IPS DF 4.7 (cell line): ENCODE data around the gene FHIT.

ENCODE experiments used
- DNase-seq: peaks from one replicate; pipeline ENCODE4 v3.0.0-alpha.2; 2013; ENCODE audit warnings: low spot score; ENCODE audit errors: extremely low read depth

FHIT gene

DNA sequence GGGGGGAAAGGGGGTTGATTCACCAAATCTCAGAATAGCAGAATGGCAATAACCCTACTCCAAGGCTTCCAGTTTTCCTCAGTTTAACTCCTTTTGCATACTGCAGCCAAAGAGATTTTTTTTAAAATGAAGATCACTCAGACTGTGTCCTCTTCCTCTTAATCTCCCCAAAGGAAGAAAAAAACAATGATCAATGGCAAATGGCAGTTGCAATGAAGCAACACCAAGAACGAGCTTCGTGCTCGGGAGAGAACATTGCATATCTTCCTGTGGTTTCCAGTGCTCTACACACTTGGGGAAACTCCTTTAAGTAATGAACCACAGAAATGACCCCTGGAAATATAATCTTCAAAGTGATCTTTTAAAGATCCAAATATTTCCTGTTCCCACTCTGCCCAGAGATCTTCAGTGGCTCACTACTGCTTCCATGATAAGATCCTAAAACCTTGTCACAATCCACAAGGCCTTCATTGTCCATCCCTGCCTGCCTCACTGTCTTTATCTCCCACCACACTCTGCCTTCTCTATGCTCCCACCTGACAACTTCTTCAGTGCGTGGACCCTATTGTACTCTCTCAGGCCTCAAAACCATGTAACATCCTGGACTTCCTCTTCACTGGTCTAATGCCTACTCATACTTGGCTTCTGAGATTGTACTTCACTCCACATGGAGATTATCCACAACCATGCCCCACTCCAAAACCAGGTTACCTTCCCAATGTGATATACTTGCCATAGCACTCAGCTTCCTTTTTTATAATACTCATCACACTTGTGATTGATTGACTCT is 394.8 kb downstream of the FHIT start:
- no peak for DNase-seq

DNA sequence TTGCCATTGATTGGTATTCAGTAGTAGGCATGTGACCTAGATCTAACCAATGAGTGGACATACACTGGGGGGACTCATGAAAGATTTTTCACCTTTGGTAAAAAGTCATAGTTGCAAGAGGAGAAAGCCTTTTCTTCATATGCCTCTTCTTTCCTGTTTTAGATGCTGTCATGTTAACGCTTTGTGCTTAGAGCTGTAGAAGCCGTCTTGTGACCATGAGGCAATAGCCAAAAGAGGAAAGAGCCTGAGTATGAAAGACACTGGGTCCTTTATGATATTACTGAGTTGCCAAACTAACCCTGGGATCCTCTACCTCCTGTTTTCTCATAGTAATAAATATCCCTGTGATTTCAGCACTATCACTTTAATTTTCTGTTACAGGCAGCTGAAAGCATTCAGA is 396.0 kb downstream of the FHIT start:
- no peak for DNase-seq

DNA sequence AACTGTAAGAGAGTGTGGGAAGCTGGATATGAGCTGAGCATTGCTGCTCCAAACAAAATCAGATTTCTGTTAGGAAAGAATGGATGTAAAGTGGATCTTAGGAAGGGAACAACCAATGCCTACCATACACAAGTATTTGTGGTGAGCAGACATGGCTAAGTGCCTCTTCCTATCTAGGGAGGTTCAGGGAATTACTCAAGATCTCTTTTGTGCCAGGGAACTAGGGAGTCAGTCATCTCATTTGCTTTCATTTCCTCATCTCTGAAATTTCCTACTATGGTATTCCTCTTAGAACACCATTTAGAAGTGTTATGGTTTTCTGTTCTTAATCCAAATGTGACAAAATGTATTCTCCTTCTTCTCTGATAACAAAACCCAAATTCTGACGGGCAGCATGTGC is 396.5 kb downstream of the FHIT start:
- no peak for DNase-seq

DNA sequence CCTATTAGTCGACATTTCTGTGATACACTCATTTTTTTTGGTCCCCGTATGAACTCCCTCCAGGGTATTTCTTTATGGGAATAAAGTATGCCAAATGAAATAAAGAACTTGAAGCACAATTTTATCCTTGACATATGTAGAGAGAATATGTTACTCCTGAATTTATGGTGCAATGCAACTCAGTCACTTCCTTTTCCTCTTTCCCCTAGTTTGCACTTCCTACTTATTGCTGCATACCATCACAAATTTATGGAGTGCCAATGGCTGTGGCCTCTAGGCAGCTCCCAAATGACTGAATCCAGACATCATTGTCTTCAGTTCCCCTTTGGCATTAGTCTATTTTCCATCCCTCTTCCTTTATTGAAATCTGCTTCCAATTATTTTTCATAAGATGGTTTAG is 403.5 kb downstream of the FHIT start:
- no peak for DNase-seq

DNA sequence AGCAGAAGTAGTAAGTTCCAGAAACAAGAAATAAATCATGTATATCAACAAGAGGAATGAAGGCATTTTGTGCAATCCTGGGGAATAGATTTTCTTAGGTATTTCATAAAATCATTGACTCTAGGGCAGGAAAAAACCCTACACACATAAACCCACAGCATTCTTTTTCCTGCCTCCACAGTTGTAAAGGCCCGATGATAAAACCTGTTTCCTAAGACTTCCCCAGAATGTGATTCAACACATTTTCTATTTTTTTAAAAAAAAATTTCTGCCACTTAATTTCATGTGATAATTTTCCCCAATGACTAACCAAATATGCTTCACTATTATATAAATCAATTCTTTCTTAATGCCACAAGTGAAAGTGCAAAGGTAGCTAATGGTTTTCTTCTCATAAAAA is 407.0 kb downstream of the FHIT start:
- DNase-seq = no peak

DNA sequence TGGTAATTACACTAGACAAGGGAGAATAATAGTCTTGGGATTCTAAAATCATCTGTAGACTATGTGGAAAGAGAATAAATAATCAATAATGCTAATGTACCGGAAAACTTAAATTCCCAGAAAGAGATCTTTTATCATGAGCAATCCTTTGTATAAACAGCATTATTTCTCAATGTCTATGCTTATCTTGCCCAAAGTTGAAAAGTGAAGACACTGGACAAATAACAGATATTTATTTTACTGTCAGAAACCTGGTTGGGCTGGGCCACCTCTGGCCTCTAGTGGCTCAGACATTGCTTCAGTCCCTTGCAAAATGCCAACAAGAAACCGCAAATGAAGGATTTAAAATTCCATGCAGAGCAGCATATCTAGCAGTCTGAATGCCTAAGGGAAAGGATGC is 409.9 kb downstream of the FHIT start:
- no peak for DNase-seq

DNA sequence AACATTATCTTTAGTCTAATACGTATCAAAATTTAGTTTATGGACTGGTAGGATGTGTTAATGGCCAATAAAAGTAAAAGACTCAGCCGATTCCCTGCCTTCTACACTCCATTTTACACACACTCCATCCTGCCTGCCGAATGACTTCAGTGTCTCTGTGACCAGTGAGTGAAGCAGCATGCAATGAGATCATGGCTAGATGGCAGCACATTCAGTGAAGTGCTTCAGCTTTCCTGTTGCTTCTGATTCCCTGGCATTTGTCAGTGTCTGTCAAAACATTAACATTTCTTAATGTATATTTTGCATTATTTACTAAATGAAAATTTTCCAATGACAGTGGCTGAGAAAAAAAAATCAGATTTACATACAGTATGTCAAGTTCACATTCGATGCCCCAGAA is 412.0 kb downstream of the FHIT start:
- no peak for DNase-seq

DNA sequence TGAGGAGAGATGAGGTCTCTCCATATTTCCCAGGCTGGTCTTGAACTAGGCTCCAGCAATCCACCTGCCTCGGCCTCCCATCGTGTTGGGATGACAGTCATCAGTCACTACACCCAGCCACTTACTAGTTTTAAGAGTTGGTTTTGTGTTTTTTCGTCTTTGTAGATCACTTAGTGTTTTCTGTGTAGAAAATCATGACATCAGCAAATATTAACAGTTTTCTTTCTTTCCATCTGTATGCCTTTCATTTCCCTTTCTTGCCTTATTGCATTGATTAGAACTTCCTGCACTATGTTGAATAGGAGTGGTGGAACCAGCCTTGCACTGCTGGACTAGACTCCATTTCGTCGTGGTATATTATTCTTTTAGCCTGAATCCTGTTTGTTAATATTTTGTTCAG is 415.5 kb downstream of the FHIT start:
- no peak for DNase-seq

DNA sequence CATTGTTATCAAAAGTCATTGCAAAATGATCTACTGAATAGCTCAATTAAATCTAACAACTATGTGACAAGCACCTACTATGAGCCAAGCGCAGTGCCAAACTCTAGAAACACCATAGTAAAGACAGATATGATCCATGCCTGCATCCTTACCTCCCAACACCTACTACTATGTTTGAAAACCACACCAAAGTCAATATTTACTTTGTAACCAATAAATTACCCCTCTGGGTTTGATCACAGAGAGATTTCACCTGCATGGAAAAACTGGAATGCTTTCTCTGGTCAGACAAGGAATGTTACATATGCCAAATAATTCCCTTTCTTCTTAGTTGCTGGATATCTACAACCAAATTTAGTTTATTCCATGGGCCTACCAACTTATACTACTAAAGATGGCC is 422.2 kb downstream of the FHIT start:
- DNase-seq = no peak

DNA sequence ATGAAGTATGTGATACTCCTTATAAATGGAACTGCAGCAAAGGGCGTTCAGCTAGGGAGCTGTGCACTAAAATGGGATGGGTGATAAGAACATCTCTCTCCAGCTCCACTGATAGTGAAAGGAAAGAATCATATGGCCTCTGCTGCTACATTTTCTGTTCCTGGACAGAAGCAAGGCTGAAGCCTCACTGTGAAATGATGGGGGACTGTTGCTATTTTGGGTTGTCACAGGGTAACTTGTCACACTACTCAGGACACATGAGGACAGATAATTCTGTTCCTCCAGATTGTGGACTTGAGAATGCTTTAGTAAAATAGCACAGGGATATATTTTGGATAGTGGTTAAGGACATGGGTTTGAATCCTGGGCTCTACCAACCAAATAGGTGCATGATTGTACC is 423.6 kb downstream of the FHIT start:
- DNase-seq = no peak

DNA sequence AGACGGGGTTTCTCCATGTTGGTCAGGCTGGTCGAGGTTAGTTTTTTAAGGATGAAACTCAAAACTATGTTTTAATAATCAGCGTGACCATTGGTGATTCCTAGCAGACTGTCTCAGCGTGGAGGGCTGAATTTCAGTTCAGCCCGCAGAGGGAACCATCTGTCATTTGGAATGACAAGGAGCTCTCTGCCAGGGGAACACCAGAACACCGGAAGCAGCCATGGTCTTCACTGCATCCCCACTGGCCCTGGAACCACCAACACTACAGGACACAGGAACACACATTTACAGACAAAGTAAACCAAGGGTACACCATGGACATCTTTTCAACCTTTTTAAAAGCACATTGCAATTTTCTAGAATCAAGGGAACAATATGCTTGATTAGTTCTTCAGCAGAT is 424.7 kb downstream of the FHIT start:
- DNase-seq = no peak

DNA sequence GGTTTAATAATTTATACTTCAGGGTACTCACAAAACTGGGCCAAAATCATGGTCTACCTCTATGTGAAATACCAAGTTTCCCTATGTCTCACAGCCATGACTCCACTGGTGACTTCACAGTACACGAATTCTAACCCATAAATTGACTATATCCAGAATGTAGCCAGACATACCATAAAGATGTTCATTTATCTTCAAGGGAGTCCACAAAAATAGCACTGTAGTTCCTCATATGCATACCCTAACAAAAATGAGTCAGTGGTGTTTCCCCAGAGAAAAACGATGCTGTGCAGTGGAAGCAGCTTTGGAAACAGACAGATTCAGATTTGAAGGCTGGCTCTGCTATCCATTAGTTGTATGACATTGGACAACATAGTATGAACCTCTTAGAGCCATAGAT is 438.8 kb downstream of the FHIT start:
- DNase-seq = no peak

DNA sequence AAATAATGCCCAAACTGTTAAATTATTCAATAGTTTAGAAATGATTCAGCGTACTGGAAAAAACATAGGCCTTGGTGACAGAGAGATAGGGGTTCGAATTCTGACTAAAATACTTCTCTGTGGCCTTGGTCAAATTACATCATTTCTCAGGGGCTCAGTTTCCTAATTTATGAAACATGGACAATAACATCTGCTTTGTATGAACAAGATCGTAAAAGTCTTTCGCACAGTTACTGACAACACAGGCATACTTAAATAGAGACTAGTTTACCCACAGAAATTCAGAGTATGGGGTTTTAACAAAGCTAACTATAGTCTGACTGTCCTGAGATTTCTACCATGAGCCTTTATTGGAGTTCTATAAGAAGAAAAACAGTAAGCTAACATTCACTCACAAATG is 440.4 kb downstream of the FHIT start:
- DNase-seq = no peak

DNA sequence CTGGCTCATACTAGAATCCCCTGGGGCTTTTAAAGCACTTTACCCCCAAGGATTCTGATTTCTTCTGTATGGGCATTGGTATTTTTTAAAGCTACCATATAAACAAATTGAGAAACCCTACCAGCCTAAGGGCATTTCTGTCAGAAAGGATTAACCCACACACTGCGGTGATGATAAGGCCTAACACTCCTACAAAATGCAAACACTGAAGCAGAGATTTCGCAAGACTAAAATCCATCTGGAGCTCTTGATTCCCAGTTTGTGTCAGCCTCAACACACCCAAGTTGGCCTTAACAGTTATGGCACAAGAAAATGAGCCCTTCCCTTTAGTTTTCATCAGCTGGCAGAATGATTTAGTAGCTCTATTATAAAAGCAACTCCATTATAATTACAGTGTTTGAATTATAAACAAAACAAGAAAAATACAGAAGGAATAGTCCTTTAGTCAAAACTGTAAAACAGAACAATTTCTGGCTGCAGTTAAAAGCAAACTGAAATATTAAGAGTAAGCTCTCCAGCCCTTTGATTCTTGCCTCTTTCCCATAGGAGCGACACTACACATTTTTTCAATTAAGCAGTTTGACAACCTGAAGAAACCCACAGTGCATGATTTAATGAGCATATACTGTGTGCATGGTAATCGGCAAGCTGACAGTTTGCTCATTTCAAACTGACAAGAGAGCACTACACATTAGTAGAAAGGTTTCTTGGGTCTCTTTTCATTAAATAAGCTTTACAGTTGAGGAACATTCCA is 441.2 kb downstream of the FHIT start:
- DNase-seq = no peak

DNA sequence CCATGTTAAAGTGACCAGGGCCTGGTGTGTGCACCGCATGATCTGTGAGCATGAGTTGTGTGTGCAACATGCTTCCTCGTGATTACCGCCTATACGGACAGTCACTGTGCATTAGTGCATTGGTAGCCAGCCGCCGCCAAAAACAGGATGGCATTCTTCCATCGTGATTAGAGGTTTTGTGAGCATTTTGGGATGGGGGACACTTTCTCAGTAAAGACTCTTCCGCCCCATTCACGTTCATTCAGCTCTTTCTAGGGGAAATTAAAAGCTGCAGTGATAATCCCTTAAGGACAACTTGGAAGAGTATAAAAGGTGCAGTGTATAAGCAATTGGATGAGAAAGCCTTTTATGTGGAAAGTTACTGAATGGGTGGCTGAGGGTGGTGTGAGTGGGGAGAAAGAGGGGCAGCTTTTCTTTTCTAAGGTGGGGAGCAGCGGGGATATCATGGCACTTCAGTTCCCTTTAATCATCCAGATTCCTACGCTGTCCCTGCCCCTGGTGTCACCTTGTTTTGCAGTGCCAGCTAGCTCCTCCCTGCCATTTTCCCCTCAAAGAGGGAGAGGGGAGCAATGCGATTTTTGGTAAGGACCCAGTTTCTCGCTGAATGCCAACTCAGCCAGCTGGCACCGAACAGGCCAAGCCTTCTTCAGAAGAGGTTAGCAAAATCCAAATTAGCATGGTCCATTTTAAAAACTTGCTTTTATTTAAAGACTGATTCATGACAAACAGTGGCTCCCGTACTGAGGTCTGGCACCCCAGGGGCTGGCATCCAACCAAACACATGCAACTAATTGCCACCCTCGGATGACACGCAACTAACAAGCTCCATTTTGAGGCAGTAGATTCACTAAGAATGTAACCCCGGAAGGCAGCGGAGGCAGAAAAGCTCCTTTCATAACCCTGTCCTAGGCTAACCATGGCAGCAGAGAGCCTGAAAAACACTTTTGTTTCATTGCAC is 447.8 kb downstream of the FHIT start:
- no peak for DNase-seq

DNA sequence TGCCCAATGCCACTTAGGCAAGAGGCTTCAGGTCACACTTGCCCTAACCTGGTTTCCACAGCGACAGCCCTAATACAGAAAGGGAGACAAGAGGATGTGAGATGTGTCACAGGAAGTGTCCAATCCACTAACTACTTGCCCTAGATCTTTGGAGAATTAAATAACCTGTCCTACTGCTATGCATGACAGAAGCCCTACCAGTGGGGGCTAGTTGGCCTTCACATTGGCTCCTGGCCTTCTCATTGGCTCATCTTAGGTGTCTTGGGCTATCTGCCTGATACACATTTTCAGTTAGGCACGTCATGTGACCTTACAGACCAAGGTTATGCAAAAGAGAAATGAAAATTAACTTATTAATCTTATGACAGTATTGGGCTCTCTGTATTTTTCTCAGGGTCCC is 449.9 kb downstream of the FHIT start:
- DNase-seq = no peak

DNA sequence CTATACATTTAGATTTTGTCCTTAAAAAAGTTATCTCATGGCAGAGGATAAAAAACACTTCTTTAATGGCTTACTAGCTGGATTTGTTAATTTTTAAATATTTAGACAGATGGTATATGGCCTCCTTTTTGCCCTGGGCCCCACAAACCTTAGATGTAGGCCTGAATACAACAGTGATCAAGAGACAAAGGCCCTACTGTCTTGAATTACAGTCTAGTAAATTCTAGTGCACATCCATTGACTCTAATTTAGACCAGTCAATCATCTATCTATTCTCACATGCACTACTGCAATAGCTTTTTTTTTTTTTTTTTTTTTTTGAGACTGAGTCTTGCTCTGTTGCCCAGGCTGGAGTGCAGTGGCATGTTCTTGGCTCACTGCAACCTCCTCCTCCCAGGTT is 452.8 kb downstream of the FHIT start:
- no peak for DNase-seq

DNA sequence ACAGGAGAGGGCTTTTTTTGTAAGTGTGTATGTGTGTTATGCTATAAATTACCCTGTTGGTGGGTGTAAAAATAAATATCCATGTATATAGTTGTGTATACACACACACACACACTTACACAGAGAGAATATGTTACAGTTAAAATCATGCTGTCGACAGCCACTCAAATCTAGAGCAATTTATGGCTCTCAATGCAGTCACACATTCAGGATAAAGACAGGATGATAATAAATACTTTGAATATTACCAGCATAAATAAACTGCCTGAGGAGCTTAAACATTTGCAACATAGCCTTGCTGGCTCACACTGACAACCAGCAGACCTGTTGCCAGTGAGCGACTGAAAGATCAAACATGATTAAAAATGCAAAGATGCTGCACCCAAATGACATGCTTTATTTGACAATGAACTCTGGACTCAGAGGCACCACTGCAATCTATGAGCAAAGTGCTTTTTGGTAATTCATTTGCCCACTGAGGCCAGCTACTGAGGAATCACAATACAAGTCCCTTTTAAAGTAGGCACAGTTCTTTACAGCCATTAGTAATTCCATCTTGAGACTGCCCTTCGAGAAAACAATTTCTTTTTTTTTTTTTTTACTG is 458.9 kb downstream of the FHIT start:
- no peak for DNase-seq

DNA sequence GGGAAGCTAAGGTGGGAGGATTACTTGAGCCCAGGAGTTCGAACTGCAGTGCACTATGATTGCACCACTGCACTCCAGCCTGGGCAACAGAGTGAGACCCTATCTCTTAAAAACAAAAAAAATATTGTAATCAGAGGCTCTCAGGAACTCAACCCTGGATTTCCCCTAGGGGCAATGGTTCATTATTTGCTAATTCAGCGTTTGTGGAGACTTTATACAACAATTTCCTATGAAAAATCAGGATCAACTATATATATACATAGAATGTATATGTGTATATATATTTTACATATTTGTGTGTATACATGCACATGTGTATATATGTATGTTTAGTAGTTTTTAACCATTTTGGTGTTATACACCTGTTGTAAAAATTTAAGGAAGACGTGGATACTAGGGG is 463.1 kb downstream of the FHIT start:
- no peak for DNase-seq

DNA sequence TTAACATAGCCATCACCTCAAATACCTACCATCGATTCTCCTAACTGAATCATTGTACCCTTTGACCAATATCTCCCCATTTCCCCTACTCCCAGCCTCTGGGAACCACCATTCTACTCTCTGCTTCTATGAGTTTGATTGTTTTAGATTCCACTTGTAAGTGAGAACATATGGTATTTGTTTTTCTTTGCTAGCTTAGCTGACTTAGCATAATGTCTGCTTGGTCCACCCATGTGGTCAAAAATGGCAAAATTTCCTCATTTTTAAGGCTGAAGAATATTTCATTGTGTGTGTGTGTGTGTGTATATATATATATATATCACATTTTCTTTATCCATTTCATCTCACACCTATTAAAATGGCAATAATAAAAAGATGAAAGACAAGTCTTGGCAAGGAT is 469.3 kb downstream of the FHIT start:
- no peak for DNase-seq

DNA sequence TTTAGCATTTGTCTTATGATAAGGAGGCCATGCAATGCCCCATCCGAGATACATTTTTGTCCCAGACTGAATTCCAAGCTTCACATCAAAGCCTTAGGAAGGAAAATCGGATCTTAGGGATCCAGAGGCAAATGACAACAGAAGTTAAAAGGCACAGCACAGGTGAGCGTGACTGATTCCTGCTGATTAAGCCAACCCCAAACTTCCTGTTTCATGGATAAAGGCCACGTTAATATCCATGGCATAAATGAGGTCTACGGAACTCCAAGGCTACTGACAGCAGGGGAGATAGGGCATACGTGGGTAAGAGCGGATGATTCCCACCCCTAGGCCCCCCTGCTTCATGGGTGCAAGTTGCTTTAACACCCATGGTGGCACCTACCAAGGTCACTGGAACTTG is 471.6 kb downstream of the FHIT start:
- no peak for DNase-seq

DNA sequence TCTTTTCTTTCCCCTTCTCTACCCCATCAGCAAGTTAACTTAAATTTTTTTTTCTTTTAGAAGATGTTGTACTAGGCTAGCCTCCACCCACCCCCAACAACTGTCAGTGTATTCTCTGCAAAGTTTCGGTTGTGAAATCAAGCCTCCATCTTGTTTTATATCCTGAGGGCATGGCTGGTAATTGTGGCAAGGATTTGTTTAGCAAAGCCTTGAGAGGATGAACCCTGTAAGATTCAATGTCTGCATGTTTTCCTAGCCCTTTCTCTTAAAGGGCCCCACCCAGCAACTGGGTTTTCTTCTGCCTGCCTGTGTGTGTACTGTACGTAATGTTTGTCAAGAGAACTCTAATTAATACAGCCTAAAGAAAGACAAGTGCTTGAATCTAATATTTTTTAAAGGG is 475.3 kb downstream of the FHIT start:
- DNase-seq = no peak
